ENCODE data around the gene CRYZL1.
"Not testable (repeated sequence)": the region's sequence is repeated elsewhere in the genome, so short reads cannot be mapped to it uniquely, and the experiment has no call there.

Gene CRYZL1

DNA sequence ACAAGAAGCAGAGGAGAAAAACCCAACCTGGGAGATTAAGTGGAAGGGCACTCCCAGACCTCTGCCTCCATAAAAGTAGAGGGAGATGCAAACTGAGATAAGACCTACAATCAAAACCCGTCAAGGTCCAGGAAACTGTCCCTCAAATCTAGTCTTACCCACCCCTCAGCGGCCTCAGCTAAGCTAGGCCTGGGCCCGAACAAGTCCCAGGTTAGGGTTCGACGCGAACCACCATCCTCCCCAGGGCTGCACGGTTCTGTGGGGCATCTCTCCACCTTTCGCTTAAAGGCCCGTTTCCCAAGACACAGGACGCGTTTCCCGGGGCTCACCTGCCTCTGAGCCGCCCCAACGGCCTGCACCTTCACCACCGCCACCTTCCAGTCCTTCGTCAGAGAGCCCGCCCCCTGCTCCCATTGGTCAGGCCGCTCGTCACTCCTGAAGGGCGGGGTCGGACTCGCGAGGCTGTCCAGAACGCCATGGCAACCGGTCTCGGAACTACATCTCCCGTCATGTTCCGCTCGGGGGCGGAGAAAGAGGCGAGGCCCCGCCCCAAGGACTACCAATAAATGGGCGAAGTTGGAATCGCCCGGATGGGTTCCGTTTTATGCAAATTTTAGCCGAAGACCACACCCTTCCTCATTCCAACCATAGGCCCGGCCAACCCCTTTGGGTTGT, at the start of gene CRYZL1:
Gene CRYZL1 (minus strand): TSS at position 390 of the 675 bp plus-strand sequence. CDS start 10,190 bp downstream, outside the sequence.
- peak; percentile 99 to 100 for DNase-seq (ENCODE audit: extremely low read depth in 1 of 2, low read depth in 1 of 2)

DNA sequence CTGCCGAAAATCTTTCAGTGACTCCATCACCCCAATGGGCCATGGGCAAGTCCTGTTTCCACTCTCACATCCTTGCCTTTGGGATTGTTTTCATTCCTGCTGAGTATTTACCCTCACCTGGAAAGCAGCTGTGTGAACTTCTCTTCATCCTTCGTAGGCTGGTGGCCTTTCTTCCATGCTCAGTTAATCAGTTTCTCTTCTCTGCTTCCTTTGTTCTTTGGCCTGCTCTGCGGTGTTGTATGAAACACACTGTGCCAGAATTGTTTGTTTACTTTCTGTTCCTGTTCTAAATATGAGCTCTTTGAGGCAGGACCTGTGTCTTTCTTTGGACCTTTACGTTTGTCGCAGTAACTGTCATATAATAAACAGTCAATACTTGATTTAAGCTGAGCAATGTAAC, 49.3 kb upstream of the CRYZL1 start:
- no peak for DNase-seq (ENCODE audit: extremely low read depth in 1 of 2, low read depth in 1 of 2)

DNA sequence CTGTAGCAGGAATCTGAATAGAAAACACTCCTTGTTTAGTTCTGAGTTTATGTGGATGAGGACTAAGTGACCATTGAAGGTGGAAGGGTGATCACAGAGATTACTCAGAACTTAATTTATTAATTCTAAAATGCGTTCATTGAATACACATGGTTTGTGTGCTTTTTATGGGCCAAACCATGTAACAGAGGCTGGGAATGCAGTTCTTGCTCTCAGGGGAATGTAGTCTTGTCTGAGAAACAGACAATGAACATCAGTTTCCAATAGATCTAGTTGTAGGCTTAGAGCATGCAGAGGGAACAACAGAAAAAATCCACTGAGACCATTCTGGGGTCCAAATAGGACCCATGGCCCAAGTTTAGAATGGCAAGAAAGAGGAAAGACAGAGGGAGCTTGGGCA, 46.8 kb upstream of the CRYZL1 start:
- no peak for DNase-seq (ENCODE audit: extremely low read depth in 1 of 2, low read depth in 1 of 2)

DNA sequence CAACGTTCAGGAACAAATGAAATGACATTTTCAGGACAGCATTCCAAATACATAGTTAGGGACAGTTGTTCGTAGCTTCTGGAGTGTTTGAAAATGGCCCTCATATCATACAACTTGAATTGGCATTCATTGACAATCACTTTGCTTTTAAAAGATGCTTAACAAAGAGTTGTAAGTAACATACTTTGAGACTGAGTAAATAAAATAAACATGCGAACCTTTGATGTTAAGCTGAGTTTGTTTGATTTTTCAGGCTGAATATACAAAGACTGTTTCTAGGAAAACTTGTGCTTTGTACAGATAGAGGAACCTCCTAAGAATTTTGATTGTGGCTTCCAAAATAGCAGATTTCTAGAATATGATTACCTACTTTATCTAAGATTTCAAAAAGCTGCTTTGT, 46.1 kb upstream of the CRYZL1 start:
- no peak for DNase-seq (ENCODE audit: extremely low read depth in 1 of 2, low read depth in 1 of 2)

DNA sequence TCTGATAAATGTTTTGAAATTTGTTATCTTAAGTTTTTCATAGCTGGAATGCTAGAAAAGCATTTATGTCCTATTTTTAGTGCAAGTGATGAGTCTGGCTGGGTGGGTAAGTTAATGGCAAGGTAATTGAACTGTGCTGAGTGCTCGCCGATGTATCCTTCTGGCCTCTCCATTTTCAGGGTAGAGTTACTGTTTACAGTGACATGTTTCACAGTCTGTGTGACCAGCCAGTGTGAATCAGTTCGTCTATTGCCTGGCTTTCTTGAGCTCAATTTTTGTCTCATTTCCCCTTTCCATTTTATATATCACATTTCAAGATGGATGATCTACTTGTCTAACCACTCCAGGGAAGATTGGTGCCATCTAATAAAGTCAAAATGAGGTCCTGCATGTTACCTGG, 44.8 kb upstream of the CRYZL1 start:
- no peak for DNase-seq (ENCODE audit: extremely low read depth in 1 of 2, low read depth in 1 of 2)

DNA sequence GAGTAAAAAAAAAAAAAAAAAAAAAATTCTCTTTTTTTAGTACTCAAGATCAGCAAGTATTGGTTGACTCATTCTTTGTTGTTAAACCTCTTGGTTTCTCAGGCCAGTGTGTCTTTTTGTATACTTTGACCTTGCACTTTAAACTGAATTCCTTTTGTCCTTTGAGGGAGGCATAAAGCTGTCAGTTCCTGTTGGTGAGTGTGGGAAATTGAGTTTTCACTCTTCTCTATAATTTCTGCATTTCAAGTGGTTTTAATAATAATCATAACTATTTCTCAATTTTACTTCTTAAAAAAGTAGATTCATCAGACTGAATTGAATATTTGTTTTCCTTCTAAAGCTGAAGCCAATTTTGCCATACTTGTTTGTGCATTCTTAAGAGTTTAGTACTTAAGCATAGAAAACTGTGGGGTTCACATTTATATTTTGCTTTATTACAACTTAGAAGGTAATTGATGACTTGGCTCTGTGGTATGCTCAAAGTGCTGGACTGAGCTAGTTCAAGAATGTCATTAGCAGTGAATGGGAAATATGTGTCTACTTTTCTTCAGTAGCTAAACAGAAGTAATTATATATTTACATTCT, 44.2 kb upstream of the CRYZL1 start:
- DNase-seq (ENCODE audit: extremely low read depth in 1 of 2, low read depth in 1 of 2), result no peak

DNA sequence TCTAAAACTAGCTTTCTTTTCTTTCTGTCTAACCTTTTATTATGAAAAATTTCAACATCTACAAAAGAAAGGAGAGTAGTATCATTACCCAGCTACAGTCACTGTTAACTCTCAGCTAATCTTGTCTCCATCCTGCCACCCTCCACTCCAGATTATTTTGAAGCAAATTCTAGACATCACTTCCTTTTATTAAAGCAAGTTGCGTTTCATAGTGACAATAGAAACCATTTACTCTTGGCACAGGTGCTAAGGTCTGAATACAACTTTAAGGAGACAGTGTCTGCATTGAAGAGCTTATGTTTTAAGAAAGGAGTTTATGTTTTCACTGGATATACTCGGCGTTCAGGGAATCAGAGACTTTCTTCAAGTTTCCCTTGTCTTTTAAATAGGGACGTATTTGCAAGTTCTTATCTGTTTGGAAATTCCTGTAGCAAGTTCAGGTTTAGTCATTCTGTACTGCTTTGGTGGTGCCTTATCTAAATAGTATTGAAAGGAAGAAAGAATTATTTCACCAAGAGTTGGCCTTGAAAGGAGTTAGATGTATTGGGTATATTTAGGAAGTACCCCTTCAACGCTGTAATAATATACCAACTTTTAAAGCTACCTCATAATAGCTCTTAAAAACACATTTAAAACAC, 43.5 kb upstream of the CRYZL1 start:
- no peak for DNase-seq (ENCODE audit: extremely low read depth in 1 of 2, low read depth in 1 of 2)

DNA sequence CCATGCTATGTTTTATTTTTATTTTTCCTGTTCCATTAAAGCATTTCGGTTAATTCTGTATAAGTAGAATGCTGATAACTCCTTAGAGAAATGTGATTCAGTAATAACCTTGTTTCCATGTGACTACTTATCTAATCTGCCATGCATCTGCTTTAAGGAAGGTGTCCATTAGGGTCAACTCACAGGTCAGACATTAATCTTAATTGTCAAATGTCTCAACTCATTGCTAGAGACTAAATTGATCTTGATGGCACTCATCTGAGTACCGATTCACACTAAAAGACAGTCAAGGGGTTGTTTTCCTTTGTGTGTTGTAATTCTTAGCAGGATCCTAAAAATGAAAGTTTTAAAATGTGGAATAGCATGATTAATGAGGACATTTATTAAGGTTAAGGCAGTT, 42.5 kb upstream of the CRYZL1 start:
- no peak for DNase-seq (ENCODE audit: extremely low read depth in 1 of 2, low read depth in 1 of 2)

DNA sequence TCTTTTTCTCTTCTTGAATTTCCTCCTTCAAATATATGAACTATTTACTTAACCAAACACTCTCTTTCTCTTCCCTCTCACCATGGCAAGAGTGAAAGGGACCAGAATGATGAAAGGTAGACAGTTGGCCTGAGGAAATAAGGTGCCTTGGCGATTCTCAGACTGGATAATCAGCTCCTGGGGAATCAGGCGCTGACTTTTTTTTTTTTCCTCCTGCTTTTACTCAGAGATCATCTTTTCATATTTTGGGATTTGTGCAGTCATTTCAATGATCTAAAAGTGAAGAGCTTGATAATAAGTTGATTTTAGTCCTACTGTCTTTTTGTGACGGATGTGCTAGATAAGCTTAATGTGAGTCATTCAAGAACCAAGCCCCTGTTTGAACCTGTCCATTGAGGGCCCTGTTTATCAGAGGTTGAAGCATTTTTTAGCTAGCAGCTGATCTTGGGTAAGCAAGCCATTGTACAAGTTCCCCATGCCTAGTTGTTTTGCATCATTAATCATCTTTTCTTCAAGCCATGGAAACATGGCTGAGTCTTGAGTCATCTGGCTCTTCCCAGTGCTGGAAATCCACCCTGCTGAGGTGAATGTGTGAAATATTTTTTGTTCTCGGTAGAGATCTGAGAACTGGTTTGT, 41.6 kb upstream of the CRYZL1 start:
- DNase-seq (ENCODE audit: extremely low read depth in 1 of 2, low read depth in 1 of 2), result no peak

DNA sequence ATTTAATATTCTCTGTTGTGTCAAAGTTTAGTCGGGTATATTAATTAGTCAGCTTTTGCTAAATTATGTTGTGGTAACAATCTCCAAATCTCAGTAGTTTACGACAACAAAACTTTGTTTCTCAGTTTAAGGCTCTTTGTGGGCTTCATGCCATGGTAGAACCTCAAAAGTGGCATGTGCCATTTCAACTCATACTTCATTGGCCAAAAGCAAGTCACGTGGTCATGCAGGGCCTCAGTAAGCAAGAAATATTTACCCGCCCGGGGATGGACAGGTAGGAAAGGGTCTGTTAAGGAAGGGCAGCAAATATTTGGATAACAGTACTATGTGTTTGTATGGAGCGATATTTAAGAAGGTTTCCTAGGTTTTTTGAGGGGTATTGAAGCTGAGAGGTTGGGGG, 39.3 kb upstream of the CRYZL1 start:
- no peak for DNase-seq (ENCODE audit: extremely low read depth in 1 of 2, low read depth in 1 of 2)

DNA sequence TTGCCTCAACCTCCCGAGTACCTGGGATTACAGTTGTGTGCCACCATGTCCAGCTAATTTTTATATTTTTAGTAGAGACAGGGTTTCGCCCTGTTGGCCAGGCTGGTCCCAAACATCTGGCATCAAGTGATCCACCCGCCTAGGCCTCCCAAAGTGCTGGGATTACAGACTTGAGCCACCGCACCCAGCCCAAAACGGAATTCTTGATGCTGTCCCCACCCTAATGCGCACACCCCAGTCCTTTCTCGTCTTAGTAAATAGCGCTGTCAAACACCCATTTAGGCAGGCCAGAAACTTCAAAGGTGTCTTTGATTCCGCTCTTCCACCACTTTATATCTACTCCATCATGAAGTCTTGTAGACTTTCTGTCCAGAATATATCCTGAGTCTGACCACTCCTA, 35.9 kb upstream of the CRYZL1 start:
- no peak for DNase-seq (ENCODE audit: extremely low read depth in 1 of 2, low read depth in 1 of 2)

DNA sequence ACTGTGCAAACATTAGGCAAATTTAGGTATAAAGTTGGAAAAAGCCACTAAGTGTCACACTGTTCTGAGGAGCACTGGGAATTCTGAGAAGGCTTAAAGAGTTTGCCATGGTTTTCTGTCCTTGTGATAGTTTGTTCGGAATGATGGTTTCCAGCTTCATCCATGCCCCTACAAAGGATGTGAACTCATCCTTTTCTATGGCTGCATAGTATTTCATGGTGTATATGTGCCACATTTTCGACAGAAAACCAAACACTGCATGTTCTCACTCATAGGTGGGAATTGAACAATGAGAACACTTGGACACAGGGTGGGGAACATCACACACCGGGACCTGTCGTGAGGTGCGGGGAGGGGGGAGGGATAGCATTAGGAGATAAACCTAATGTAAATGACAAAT, 35.1 kb upstream of the CRYZL1 start:
- not testable (repeated sequence) for DNase-seq (ENCODE audit: extremely low read depth in 1 of 2, low read depth in 1 of 2)

DNA sequence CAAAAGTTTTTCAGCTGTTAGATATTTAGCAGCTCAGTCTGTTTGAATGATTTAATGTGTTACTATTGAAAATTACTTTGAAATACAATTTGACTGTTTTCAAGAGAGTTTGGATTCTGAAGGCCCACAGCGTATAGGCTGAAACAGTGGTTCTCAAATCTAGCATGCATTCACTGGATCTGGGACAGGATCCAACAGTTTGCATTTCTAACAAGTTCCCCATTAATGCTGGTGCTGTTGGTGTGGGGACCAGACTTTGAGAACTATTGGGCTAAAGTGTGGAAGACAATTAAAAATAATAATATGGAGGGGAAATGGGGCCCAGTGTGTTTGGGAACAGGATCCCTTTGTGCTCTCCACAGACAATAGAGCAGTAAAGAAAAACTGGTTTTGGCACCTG, 32.7 kb upstream of the CRYZL1 start:
- no peak for DNase-seq (ENCODE audit: extremely low read depth in 1 of 2, low read depth in 1 of 2)

DNA sequence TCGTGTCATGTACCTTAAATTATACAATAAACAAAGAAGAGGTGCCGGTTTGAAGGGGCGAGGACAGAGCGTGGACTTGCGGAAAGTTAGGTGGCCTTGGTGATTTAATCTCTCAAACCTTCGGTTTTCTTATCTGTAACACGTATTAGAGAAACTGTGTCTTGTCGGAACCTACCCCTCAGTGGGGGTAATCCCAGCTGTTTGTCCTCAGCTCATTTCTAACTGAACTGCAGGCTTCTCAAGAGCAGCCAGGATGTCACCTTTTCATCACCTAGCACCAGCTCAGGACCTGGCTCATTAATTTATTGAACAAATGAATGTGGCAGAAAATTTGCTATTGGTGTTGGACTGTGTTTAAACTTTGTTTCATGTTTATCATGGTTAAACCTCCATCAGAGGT, 31.9 kb upstream of the CRYZL1 start:
- no peak for DNase-seq (ENCODE audit: extremely low read depth in 1 of 2, low read depth in 1 of 2)

DNA sequence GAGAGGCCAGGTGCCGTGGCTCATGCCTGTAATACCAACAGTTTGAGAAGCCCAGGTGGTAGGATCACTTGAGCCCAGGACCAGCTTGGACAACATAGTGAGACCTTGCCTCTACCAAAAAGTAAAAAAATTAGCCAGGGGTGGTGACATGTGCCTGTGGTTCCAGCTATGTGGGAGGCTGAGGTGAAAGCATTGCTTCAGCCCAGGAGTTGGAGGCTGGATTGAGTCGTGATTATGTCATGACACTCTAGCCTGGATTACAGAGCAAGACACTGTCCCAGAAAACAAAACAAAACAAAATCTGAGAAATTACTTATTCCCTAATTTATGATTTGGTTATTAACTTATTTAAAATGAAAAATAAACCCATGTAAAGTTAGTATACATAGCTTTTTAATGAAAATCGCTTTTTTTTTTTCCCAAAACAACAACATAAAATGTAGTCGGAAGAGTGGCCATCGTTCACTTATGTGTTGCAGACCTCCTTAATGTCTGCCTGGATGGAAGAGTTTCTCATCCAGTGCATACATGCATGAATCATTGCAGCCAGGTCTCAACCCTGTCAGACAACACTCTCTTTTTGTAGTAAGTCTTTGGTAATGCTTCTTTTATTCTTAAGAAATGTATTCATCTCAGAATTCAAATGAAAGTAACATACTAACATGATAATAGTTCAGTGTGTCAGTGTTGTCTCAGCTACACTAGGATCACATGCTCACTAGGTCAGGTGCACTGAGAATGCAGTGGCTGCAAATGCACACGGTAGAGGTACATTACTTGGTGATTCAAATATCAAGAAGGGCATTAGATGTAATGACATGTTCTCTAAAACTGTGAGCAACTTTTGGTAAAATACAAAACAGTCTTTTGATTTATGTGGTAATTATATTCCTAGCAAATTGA, 28.8 kb upstream of the CRYZL1 start:
- DNase-seq (ENCODE audit: extremely low read depth in 1 of 2, low read depth in 1 of 2), result no peak

DNA sequence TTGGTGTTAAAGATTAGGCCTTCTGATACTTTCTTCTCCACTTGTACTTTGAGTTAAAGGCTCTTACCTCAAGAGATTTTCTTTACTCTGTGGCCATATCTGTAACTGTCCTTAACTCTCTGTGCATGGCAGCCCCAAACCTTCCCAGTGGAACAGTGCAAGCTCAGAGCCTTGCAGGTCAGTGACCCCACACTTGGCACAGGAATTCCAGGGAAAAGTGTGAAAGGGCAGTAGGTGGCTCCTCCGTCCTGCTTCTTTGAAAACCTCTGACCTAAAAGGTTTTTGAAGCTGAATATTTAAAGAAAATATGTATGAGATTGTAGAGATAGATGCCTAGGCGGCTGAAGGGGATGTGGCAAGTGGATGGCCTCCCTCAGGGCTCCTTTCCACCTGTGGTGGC, 27.1 kb upstream of the CRYZL1 start:
- no peak for DNase-seq (ENCODE audit: extremely low read depth in 1 of 2, low read depth in 1 of 2)

DNA sequence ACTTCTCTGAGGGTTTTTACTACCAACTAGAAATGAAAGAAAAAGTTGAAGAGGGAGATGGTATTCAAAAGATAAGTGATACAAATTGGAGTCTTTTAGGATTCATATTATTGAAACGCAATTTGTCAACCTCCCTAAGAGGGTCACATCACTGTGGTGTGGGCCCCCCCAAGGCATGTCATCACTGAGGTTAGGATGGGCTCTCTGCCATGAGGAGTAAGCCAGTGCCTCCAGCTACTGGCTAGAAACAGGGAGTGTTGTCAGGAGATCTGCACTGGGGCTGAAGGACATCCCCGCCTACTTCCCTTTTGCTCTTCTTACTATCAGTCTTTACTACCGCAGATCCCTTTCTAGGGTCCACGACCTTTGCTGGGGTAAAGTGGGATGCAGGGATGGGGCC, 26.6 kb upstream of the CRYZL1 start:
- no peak for DNase-seq (ENCODE audit: extremely low read depth in 1 of 2, low read depth in 1 of 2)

DNA sequence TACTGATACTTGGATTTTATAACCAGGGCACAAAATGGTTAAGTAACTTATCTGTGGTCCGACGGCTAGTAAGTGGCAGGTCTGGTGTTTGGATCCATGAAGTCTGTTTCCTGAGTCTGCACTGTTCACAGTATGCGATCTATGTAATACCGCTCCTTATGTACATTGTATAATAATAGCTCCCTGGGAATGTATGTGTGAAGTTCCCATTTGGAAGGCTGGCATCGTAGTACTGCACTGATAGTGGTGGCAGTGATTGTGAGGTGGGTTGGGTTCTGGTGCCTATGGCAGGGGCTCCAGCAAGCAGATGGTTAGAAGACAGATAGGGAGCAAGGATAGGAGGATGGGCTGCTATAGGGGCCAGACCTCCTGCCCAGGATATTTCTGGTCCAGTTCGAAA, 26.1 kb upstream of the CRYZL1 start:
- no peak for DNase-seq (ENCODE audit: extremely low read depth in 1 of 2, low read depth in 1 of 2)

DNA sequence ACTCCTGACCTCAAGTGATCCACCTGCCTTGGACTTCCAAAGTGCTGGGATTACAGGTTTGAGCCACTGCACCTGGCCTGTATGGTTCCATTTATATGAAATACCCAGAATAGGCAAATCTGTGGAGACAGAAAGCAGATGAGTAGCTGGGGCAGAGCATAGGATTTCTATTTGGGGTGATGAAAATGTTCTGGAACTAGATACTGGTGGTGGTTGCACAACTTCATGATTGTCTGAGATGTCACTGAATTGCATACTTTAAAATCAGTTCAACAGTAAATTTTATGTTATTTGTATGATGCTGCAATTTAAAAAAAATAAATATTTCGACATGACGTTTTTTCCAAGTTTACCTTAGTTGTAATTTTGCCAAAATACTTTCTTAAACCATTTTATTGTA, 24.6 kb upstream of the CRYZL1 start:
- DNase-seq (ENCODE audit: extremely low read depth in 1 of 2, low read depth in 1 of 2), result no peak

DNA sequence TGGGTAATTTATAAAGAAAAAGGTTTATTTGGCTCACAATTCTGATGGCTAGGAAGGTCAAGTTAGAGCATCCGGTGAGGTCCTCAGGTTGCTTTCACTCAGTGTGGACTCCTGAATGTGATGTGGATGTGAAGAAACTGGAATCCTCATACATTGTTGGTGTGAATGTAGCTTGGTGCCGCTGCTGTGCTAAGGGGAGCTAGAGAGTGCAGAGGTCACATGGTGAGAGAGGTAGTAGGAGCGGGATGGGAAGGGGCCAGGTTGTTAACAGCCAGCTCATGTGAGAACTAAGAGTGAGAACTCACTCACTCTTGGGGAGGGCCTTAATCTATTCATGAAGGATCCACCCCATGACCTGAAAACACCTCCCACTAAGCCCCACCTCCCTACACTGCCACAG, 22.6 kb upstream of the CRYZL1 start:
- no peak for DNase-seq (ENCODE audit: extremely low read depth in 1 of 2, low read depth in 1 of 2)

DNA sequence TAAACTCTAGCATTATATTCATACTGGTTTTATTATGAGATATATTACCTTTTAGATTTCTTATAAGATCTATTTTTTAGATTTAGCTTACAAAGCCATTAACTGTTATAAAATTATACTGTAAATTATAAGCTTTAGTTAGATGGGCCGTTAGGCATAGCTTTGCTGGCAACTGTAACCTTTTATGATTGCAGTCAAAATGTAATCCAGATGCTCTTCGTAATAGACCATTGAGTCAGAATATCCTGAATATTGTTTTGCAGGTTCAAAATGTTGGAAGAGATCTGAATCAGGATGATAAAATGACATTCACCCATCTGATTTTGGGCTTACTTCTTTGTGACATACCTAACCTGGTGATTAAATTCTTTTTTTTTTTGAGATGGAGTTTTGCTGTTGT, 21.7 kb upstream of the CRYZL1 start:
- DNase-seq (ENCODE audit: extremely low read depth in 1 of 2, low read depth in 1 of 2), result no peak
